Activated CD4-positive, alpha-beta T cell treated with anti-CD3 and anti-CD28 coated beads, Interleukin-2, amount 50 U/mL, for 48 hours (primary cell): Measurements from ENCODE around the gene CHST13.

Experiments used
- DNase-seq, 2 experiments: peaks; one replicate each; pipeline ENCODE4 v3.0.0-alpha.2; 2020

CHST13 gene

GRCh38 chr3:126543457-126544061 lies 19.6 kb downstream of the CHST13 start:
- no peak for DNase-seq

GRCh38 chr3:126544596-126545281 lies 20.8 kb downstream of the CHST13 start:
- DNase-seq = no peak

GRCh38 chr3:126545544-126545943 lies 21.6 kb downstream of the CHST13 start:
- no peak for DNase-seq

GRCh38 chr3:126546013-126546412 lies 22.1 kb downstream of the CHST13 start:
- DNase-seq = no peak

- no peak for DNase-seq
Measured at GRCh38 chr3:126546549-126547239, 22.7 kb downstream of the CHST13 start.

GRCh38 chr3:126547721-126548120 lies 23.8 kb downstream of the CHST13 start:
- no peak for DNase-seq

- DNase-seq = no peak
Measured at GRCh38 chr3:126548556-126549466, 24.9 kb downstream of the CHST13 start.

GRCh38 chr3:126549861-126550487 lies 26.0 kb downstream of the CHST13 start:
- DNase-seq = no peak

GRCh38 chr3:126550488-126551051 lies 26.6 kb downstream of the CHST13 start:
- no peak for DNase-seq

GRCh38 chr3:126551121-126551838 lies 27.3 kb downstream of the CHST13 start:
- no peak for DNase-seq

- DNase-seq = no peak
Measured at GRCh38 chr3:126551839-126552687, 28.1 kb downstream of the CHST13 start.

- DNase-seq = no peak
Measured at GRCh38 chr3:126552688-126553283, 28.8 kb downstream of the CHST13 start.

- no peak for DNase-seq
Measured at GRCh38 chr3:126553284-126554084, 29.5 kb downstream of the CHST13 start.

- no peak for DNase-seq
Measured at GRCh38 chr3:126554560-126555525, 30.9 kb downstream of the CHST13 start.

- no peak for DNase-seq
Measured at GRCh38 chr3:126555795-126556636, 32.1 kb downstream of the CHST13 start.

- no peak for DNase-seq
Measured at GRCh38 chr3:126556637-126557414, 32.9 kb downstream of the CHST13 start.
